ENCODE results near the gene ORC5.
A peak's percentile ranks its signal among the peaks of the same experiment; 100 is the strongest.
"Not testable (repeated sequence)": the region's sequence is repeated elsewhere in the genome, so short reads cannot be mapped to it uniquely, and the experiment has no call there.

Gene ORC5

GRCh38 chr7:104240401-104240800, 32.6 kb upstream of the ORC5 start:
- Histone ChIP-seq H3K4me3 (ENCODE audit: insufficient read depth in 1 of 2, low read depth in 1 of 2, low read length in 2 of 2) (no peak overlapping the region), H2BK5ac (ENCODE audit: low read depth, low read length, poor library complexity, severe bottlenecking) (no peak overlapping the region), H3K36me3 (ENCODE audit: control insufficient read depth in 1 of 2, insufficient read depth in 2 of 2, low read depth in 1 of 2, low read length in 2 of 2) (no peaks in the 10 kb centered on the region), H3K23ac (ENCODE audit: low read length in 2 of 2) (no peak overlapping the region), H3K14ac (ENCODE audit: low read length in 2 of 2) (no peak overlapping the region), H3K9me3 (ENCODE audit: control insufficient read depth, low read length) (no peaks in the 10 kb centered on the region), H3K27ac (ENCODE audit: low read length, poor library complexity, severe bottlenecking) (no peak overlapping the region), H2AFZ (ENCODE audit: low read depth, low read length) (no peak overlapping the region), H2BK120ac (ENCODE audit: low read depth, low read length) (no peak overlapping the region), H3K9ac (ENCODE audit: low read length) (no peak overlapping the region), H3K27me3 (ENCODE audit: control insufficient read depth in 1 of 2, insufficient read depth in 1 of 2, low read length in 2 of 2) (peaks cover 14 to 21% of the 10 kb centered on the region in 2 experiments), H3K4me2 (ENCODE audit: low read length, poor library complexity, severe bottlenecking) (no peak overlapping the region), H2AK5ac (ENCODE audit: low read length, severe bottlenecking) (no peak overlapping the region), H4K8ac (ENCODE audit: low read length) (no peak overlapping the region), H2BK15ac (ENCODE audit: low read depth, poor library complexity, severe bottlenecking) (no peak overlapping the region), H2BK12ac (ENCODE audit: low read length in 2 of 2) (no peak overlapping the region), H4K91ac (ENCODE audit: low read length) (no peak overlapping the region), H3K4ac (ENCODE audit: low read depth in 1 of 2, low read length in 2 of 2) (no peak overlapping the region), H3K79me1 (replicated peaks; ENCODE audit: low read length, poor library complexity, severe bottlenecking) (no peaks in the 10 kb centered on the region), H3K18ac (ENCODE audit: low read depth in 1 of 2, low read length in 2 of 2) (no peak overlapping the region), H3K4me1 (ENCODE audit: control insufficient read depth, insufficient read depth, low read depth, low read length) (no peaks in the 10 kb centered on the region)
- 74% methylated on average over 5 of the region's 5 CpGs for WGBS
- no peak for DNase-seq

GRCh38 chr7:104234990-104235389, 27.2 kb upstream of the ORC5 start:
- H3K9ac ChIP-seq (ENCODE audit: low read length); H3K4me1 ChIP-seq (ENCODE audit: control insufficient read depth, insufficient read depth, low read depth, low read length); H3K4ac ChIP-seq (ENCODE audit: low read depth in 1 of 2, low read length in 2 of 2); H3K4me2 ChIP-seq (ENCODE audit: low read length, poor library complexity, severe bottlenecking); H3K27ac ChIP-seq (ENCODE audit: low read length, poor library complexity, severe bottlenecking); H2BK5ac ChIP-seq (ENCODE audit: low read depth, low read length, poor library complexity, severe bottlenecking); H3K18ac ChIP-seq (ENCODE audit: low read depth in 1 of 2, low read length in 2 of 2); H2BK12ac ChIP-seq (ENCODE audit: low read length in 2 of 2); H3K9me3 ChIP-seq (ENCODE audit: control insufficient read depth, low read length); H3K36me3 ChIP-seq (ENCODE audit: control insufficient read depth in 1 of 2, insufficient read depth in 2 of 2, low read depth in 1 of 2, low read length in 2 of 2); H3K23ac ChIP-seq (ENCODE audit: low read length in 2 of 2); H2BK15ac ChIP-seq (ENCODE audit: low read depth, poor library complexity, severe bottlenecking); H4K91ac ChIP-seq (ENCODE audit: low read length); DNase-seq; H3K79me1 ChIP-seq (replicated peaks; ENCODE audit: low read length, poor library complexity, severe bottlenecking); H3K4me3 ChIP-seq (ENCODE audit: insufficient read depth in 1 of 2, low read depth in 1 of 2, low read length in 2 of 2); H2AK5ac ChIP-seq (ENCODE audit: low read length, severe bottlenecking); H3K14ac ChIP-seq (ENCODE audit: low read length in 2 of 2); H4K8ac ChIP-seq (ENCODE audit: low read length); H2BK120ac ChIP-seq (ENCODE audit: low read depth, low read length); H2AFZ ChIP-seq (ENCODE audit: low read depth, low read length): not testable (repeated sequence)
- peaks cover 11 to 30% of the 10 kb centered on the region in 2 experiments for H3K27me3 ChIP-seq (ENCODE audit: control insufficient read depth in 1 of 2, insufficient read depth in 1 of 2, low read length in 2 of 2)
- WGBS = no CpG with 5 or more reads among the region's 2 CpGs

- no peaks in the 10 kb centered on the region for H3K36me3 ChIP-seq (ENCODE audit: control insufficient read depth in 1 of 2, insufficient read depth in 2 of 2, low read depth in 1 of 2, low read length in 2 of 2)
- H2BK12ac ChIP-seq (ENCODE audit: low read length in 2 of 2) = no peak overlapping the region
- H3K27me3 ChIP-seq (ENCODE audit: control insufficient read depth in 1 of 2, insufficient read depth in 1 of 2, low read length in 2 of 2) = peaks cover 11 to 17% of the 10 kb centered on the region in 2 experiments
- peak overlapping the region; percentile 59 for H3K9ac ChIP-seq (ENCODE audit: low read length)
- H3K23ac ChIP-seq (ENCODE audit: low read length in 2 of 2) = peak overlapping the region in 1 of 2 experiments; percentile 94
- H3K27ac ChIP-seq (ENCODE audit: low read length, poor library complexity, severe bottlenecking) = no peak overlapping the region
- H3K4me3 ChIP-seq (ENCODE audit: insufficient read depth in 1 of 2, low read depth in 1 of 2, low read length in 2 of 2) = no peak overlapping the region
- no peaks in the 10 kb centered on the region for H3K79me1 ChIP-seq (replicated peaks; ENCODE audit: low read length, poor library complexity, severe bottlenecking)
- peaks cover 4% of the 10 kb centered on the region for H3K4me1 ChIP-seq (ENCODE audit: control insufficient read depth, insufficient read depth, low read depth, low read length)
- H2AFZ ChIP-seq (ENCODE audit: low read depth, low read length) = peak overlapping the region; percentile 61
- no peak overlapping the region for H2BK120ac ChIP-seq (ENCODE audit: low read depth, low read length)
- H2BK15ac ChIP-seq (ENCODE audit: low read depth, poor library complexity, severe bottlenecking) = no peak overlapping the region
- no peak overlapping the region for H4K8ac ChIP-seq (ENCODE audit: low read length)
- H3K14ac ChIP-seq (ENCODE audit: low read length in 2 of 2) = no peak overlapping the region
- no peak overlapping the region for H3K4ac ChIP-seq (ENCODE audit: low read depth in 1 of 2, low read length in 2 of 2)
- 32% methylated on average over 27 of the region's 29 CpGs for whole genome bisulfite sequencing
- H2AK5ac ChIP-seq (ENCODE audit: low read length, severe bottlenecking) = no peak overlapping the region
- DNase-seq = peak; percentile 58
- no peaks in the 10 kb centered on the region for H3K9me3 ChIP-seq (ENCODE audit: control insufficient read depth, low read length)
- no peak overlapping the region for H2BK5ac ChIP-seq (ENCODE audit: low read depth, low read length, poor library complexity, severe bottlenecking)
- H3K18ac ChIP-seq (ENCODE audit: low read depth in 1 of 2, low read length in 2 of 2) = no peak overlapping the region
- H3K4me2 ChIP-seq (ENCODE audit: low read length, poor library complexity, severe bottlenecking) = no peak overlapping the region
- no peak overlapping the region for H4K91ac ChIP-seq (ENCODE audit: low read length)
Measured at GRCh38 chr7:104231054-104232046, 23.5 kb upstream of the ORC5 start.

- no peak for DNase-seq
- Histone ChIP-seq H3K23ac (ENCODE audit: low read length in 2 of 2) (no peak overlapping the region), H3K9me3 (ENCODE audit: control insufficient read depth, low read length) (no peaks in the 10 kb centered on the region), H3K27me3 (ENCODE audit: control insufficient read depth in 1 of 2, insufficient read depth in 1 of 2, low read length in 2 of 2) (peaks cover 11 to 17% of the 10 kb centered on the region in 2 experiments), H2BK5ac (ENCODE audit: low read depth, low read length, poor library complexity, severe bottlenecking) (no peak overlapping the region), H4K8ac (ENCODE audit: low read length) (no peak overlapping the region), H3K4me3 (ENCODE audit: insufficient read depth in 1 of 2, low read depth in 1 of 2, low read length in 2 of 2) (no peak overlapping the region), H2AK5ac (ENCODE audit: low read length, severe bottlenecking) (no peak overlapping the region), H2BK12ac (ENCODE audit: low read length in 2 of 2) (no peak overlapping the region), H2BK15ac (ENCODE audit: low read depth, poor library complexity, severe bottlenecking) (no peak overlapping the region), H3K4me2 (ENCODE audit: low read length, poor library complexity, severe bottlenecking) (no peak overlapping the region), H2AFZ (ENCODE audit: low read depth, low read length) (no peak overlapping the region), H3K9ac (ENCODE audit: low read length) (peak overlapping the region; percentile 59), H3K79me1 (replicated peaks; ENCODE audit: low read length, poor library complexity, severe bottlenecking) (no peaks in the 10 kb centered on the region), H3K27ac (ENCODE audit: low read length, poor library complexity, severe bottlenecking) (no peak overlapping the region), H3K36me3 (ENCODE audit: control insufficient read depth in 1 of 2, insufficient read depth in 2 of 2, low read depth in 1 of 2, low read length in 2 of 2) (no peaks in the 10 kb centered on the region), H3K14ac (ENCODE audit: low read length in 2 of 2) (no peak overlapping the region), H3K4ac (ENCODE audit: low read depth in 1 of 2, low read length in 2 of 2) (no peak overlapping the region), H3K18ac (ENCODE audit: low read depth in 1 of 2, low read length in 2 of 2) (no peak overlapping the region), H3K4me1 (ENCODE audit: control insufficient read depth, insufficient read depth, low read depth, low read length) (peaks cover 4% of the 10 kb centered on the region), H2BK120ac (ENCODE audit: low read depth, low read length) (no peak overlapping the region), H4K91ac (ENCODE audit: low read length) (no peak overlapping the region)
- 41% methylated on average over 4 of the region's 4 CpGs for WGBS
Measured at GRCh38 chr7:104230606-104231005, 22.8 kb upstream of the ORC5 start.
